ENCODE measurements around the gene PRMT2. TPM values are rescaled to one million over a fixed set of nuclear protein-coding genes. Genes with fewer than 3 reads are reported as not detected.

The PRMT2 gene
- total RNA-seq, 4 donors from 2014 or later: 15.5 to 33.5 (median 25.1) TPM

- DNase-seq (no peak), ATAC-seq (no peak)
- in situ Hi-C loops (cut with MboI; ENCODE audit: low sequenced_read_pairs in 4 of 4) (no loop called here), intact Hi-C loops (cut with DNase I; ENCODE audit: low total_unique reads) (no loop called here)
- TF ChIP-seq POLR2A (IDR thresholded peaks at IDR 0.05) (no peak), CTCF (IDR thresholded peaks at IDR 0.05 in 4 of 5, conservative IDR thresholded peaks at IDR 0.05 in 1 of 5) (no peak)
- H3K36me3 ChIP-seq: no peaks in the 10 kb centered on the region
- H3K27ac ChIP-seq: no peak overlapping the region
- H3K4me3 ChIP-seq: no peak overlapping the region
- no peaks in the 10 kb centered on the region for H3K4me1 ChIP-seq
- H3K9me3 ChIP-seq: no peaks in the 10 kb centered on the region
- H3K27me3 ChIP-seq: peaks cover 0 to under 1% (median 0%) of the 10 kb centered on the region in 3 donors
Measured at GRCh38 chr21:46604329-46604974, 31.0 kb upstream of the PRMT2 start.

- TF ChIP-seq CTCF (IDR thresholded peaks at IDR 0.05 in 4 of 5, conservative IDR thresholded peaks at IDR 0.05 in 1 of 5) (no peak), POLR2A (IDR thresholded peaks at IDR 0.05) (no peak)
- intact Hi-C loops (cut with DNase I; ENCODE audit: low total_unique reads): no loop called here
- Histone ChIP-seq H3K9me3 (no peaks in the 10 kb centered on the region), H3K4me1 (no peaks in the 10 kb centered on the region), H3K4me3 (no peak within 1 kb of the TSS), H3K36me3 (no peaks in the 10 kb centered on the region), H3K27me3 (peaks cover 0 to 7% (median 0%) of the 10 kb centered on the region in 3 donors), H3K27ac (no peak within 1 kb of the TSS)
- ATAC-seq (no peak), DNase-seq (no peak)
- in situ Hi-C loops (cut with MboI; ENCODE audit: low sequenced_read_pairs in 4 of 4): no loop called here
Measured at GRCh38 chr21:46604975-46605766, 30.3 kb upstream of the PRMT2 start, which contains the start of gene S100B. S100B (minus strand) TSS chr21:46605082; CDS start chr21:46602415, 2,667 bp downstream.

- Histone ChIP-seq H3K36me3 (no peaks in the 10 kb centered on the region), H3K27ac (no peak overlapping the region), H3K4me1 (no peaks in the 10 kb centered on the region), H3K9me3 (no peaks in the 10 kb centered on the region), H3K27me3 (peaks cover 0 to 7% (median 0%) of the 10 kb centered on the region in 3 donors), H3K4me3 (no peak overlapping the region)
- no peak for ATAC-seq
- DNase-seq: no peak
- intact Hi-C loops (cut with DNase I; ENCODE audit: low total_unique reads) (no loop called here), in situ Hi-C loops (cut with MboI; ENCODE audit: low sequenced_read_pairs in 4 of 4) (no loop called here)
- TF ChIP-seq POLR2A (IDR thresholded peaks at IDR 0.05): no peak
- TF ChIP-seq CTCF (IDR thresholded peaks at IDR 0.05 in 4 of 5, conservative IDR thresholded peaks at IDR 0.05 in 1 of 5): no peak
Measured at GRCh38 chr21:46605767-46606426, 29.6 kb upstream of the PRMT2 start.

- ATAC-seq: no peak
- intact Hi-C loops (cut with DNase I; ENCODE audit: low total_unique reads): no loop called here
- H3K36me3 ChIP-seq: no peaks in the 10 kb centered on the region
- no peak overlapping the region for H3K27ac ChIP-seq
- no peak overlapping the region for H3K4me3 ChIP-seq
- in situ Hi-C loops (cut with MboI; ENCODE audit: low sequenced_read_pairs in 4 of 4): no loop called here
- H3K9me3 ChIP-seq: no peaks in the 10 kb centered on the region
- no peaks in the 10 kb centered on the region for H3K4me1 ChIP-seq
- H3K27me3 ChIP-seq: peaks cover 0 to 7% (median 0%) of the 10 kb centered on the region in 3 donors
- TF ChIP-seq POLR2A (IDR thresholded peaks at IDR 0.05): no peak
- TF ChIP-seq CTCF (IDR thresholded peaks at IDR 0.05 in 4 of 5, conservative IDR thresholded peaks at IDR 0.05 in 1 of 5): no peak
- DNase-seq: no peak
Measured at GRCh38 chr21:46606427-46606813, 29.1 kb upstream of the PRMT2 start.
